H54 (cell line): ENCODE data around the gene SLC17A4.
"Not testable (repeated sequence)": the region's sequence is repeated elsewhere in the genome, so short reads cannot be mapped to it uniquely, and the experiment has no call there.

Experiments
- DNase-seq: peaks from one replicate; pipeline ENCODE4 v3.0.0; 2011; ENCODE audit warnings: low spot score, mixed read lengths; ENCODE audit not compliant: insufficient read length
- FAIRE-seq: peaks from 3 replicates; lab custom pipeline; 2011; peaks lifted over from hg19 to GRCh38; lab: Jason Lieb, UNC
- POLR2A ChIP-seq: IDR thresholded peaks from 2 replicates; pipeline ENCODE4 v1.6.1; 2011; ENCODE audit warnings: low read depth, mild to moderate bottlenecking, low read length

SLC17A4 gene

GRCh38 chr6:25743868-25744267 is 10.7 kb upstream of the SLC17A4 start:
- DNase-seq (no peak), FAIRE-seq (no peak)
- TF ChIP-seq POLR2A: no peak

GRCh38 chr6:25745836-25746235 is 8.7 kb upstream of the SLC17A4 start:
- no peak for TF ChIP-seq POLR2A
- FAIRE-seq (no peak), DNase-seq (no peak)

GRCh38 chr6:25746968-25747367 is 7.6 kb upstream of the SLC17A4 start:
- TF ChIP-seq POLR2A: no peak
- DNase-seq: no peak
- FAIRE-seq: no peak

- no peak for TF ChIP-seq POLR2A
- DNase-seq (no peak), FAIRE-seq (no peak)
Observed at GRCh38 chr6:25747477-25747876, 7.1 kb upstream of the SLC17A4 start.

- FAIRE-seq (no peak), DNase-seq (no peak)
- no peak for TF ChIP-seq POLR2A
Observed at GRCh38 chr6:25748049-25748448, 6.5 kb upstream of the SLC17A4 start.

GRCh38 chr6:25748601-25749517 is 5.7 kb upstream of the SLC17A4 start:
- not testable (repeated sequence) for DNase-seq, FAIRE-seq

GRCh38 chr6:25749837-25750236 is 4.7 kb upstream of the SLC17A4 start:
- FAIRE-seq: no peak
- TF ChIP-seq POLR2A: no peak
- no peak for DNase-seq

- DNase-seq: no peak
- no peak for FAIRE-seq
- no peak for TF ChIP-seq POLR2A
Observed at GRCh38 chr6:25750906-25751305, 3.6 kb upstream of the SLC17A4 start.

GRCh38 chr6:25753079-25753478 is 1.5 kb upstream of the SLC17A4 start:
- no peak for DNase-seq
- no peak for FAIRE-seq
- TF ChIP-seq POLR2A: no peak

GRCh38 chr6:25755483-25755882 is 941 bp downstream of the SLC17A4 start:
- DNase-seq: no peak
- FAIRE-seq: no peak
- TF ChIP-seq POLR2A: no peak

GRCh38 chr6:25756382-25757363 is 2.1 kb downstream of the SLC17A4 start:
- FAIRE-seq: no peak
- no peak for DNase-seq

GRCh38 chr6:25757936-25758642 is 3.5 kb downstream of the SLC17A4 start:
- TF ChIP-seq POLR2A: no peak
- DNase-seq (no peak), FAIRE-seq (no peak)

More at GRCh38 chr6:25756382-25757363, 2.1 kb downstream of the SLC17A4 start:
- no peak for TF ChIP-seq POLR2A

- FAIRE-seq (no peak), DNase-seq (no peak)
- no peak for TF ChIP-seq POLR2A
Observed at GRCh38 chr6:25764611-25765010, 10.1 kb downstream of the SLC17A4 start.
